ENCODE results near the gene SIN3A.
"Not testable (repeated sequence)": the region's sequence is repeated elsewhere in the genome, so short reads cannot be mapped to it uniquely, and the experiment has no call there.

Gene SIN3A

GRCh38 chr15:75357976-75358673 is 93.4 kb downstream of the SIN3A start:
- DNase-seq (ENCODE audit: low read depth in 1 of 2, low spot score in 1 of 2), result no peak

GRCh38 chr15:75356517-75356916 is 95.0 kb downstream of the SIN3A start:
- no peak for DNase-seq (ENCODE audit: low read depth in 1 of 2, low spot score in 1 of 2)

- DNase-seq (ENCODE audit: low read depth in 1 of 2, low spot score in 1 of 2), result no peak
Observed at GRCh38 chr15:75356006-75356405, 95.5 kb downstream of the SIN3A start.

GRCh38 chr15:75355369-75355768 is 96.1 kb downstream of the SIN3A start:
- no peak for DNase-seq (ENCODE audit: low read depth in 1 of 2, low spot score in 1 of 2)

GRCh38 chr15:75354454-75354853 is 97.0 kb downstream of the SIN3A start:
- DNase-seq (ENCODE audit: low read depth in 1 of 2, low spot score in 1 of 2), result no peak

- DNase-seq (ENCODE audit: low read depth in 1 of 2, low spot score in 1 of 2), result no peak
Observed at GRCh38 chr15:75353604-75354003, 97.9 kb downstream of the SIN3A start.

GRCh38 chr15:75352186-75353080 is 99.1 kb downstream of the SIN3A start:
- DNase-seq (ENCODE audit: low read depth in 1 of 2, low spot score in 1 of 2), result no peak

GRCh38 chr15:75350601-75351361 is 100.7 kb downstream of the SIN3A start:
- no peak for DNase-seq (ENCODE audit: low read depth in 1 of 2, low spot score in 1 of 2)

GRCh38 chr15:75349851-75350588 is 101.5 kb downstream of the SIN3A start:
- DNase-seq (ENCODE audit: low read depth in 1 of 2, low spot score in 1 of 2), result peak in 1 of 2 donors; percentile 33

- not testable (repeated sequence) for DNase-seq (ENCODE audit: low read depth in 1 of 2, low spot score in 1 of 2)
Observed at GRCh38 chr15:75349351-75349669, 102.2 kb downstream of the SIN3A start.

- no peak for DNase-seq (ENCODE audit: low read depth in 1 of 2, low spot score in 1 of 2)
Observed at GRCh38 chr15:75348562-75349350, 102.7 kb downstream of the SIN3A start.

- DNase-seq (ENCODE audit: low read depth in 1 of 2, low spot score in 1 of 2), result no peak
Observed at GRCh38 chr15:75348034-75348561, 103.4 kb downstream of the SIN3A start.

- DNase-seq (ENCODE audit: low read depth in 1 of 2, low spot score in 1 of 2), result peak; percentile 33 to 34
Observed at GRCh38 chr15:75347222-75348033, 104.1 kb downstream of the SIN3A start.

- no peak for DNase-seq (ENCODE audit: low read depth in 1 of 2, low spot score in 1 of 2)
Observed at GRCh38 chr15:75346796-75347221, 104.7 kb downstream of the SIN3A start, which contains the start of gene NEIL1. Gene NEIL1, plus strand, starts transcription at chr15:75347039. Its CDS starts 1,867 bp downstream, at chr15:75348906.

- DNase-seq (ENCODE audit: low read depth in 1 of 2, low spot score in 1 of 2), result not testable (repeated sequence)
Observed at GRCh38 chr15:75343953-75344352, 107.5 kb downstream of the SIN3A start.

- no peak for DNase-seq (ENCODE audit: low read depth in 1 of 2, low spot score in 1 of 2)
Observed at GRCh38 chr15:75342221-75342620, 109.3 kb downstream of the SIN3A start.

GRCh38 chr15:75339531-75340240 is 111.8 kb downstream of the SIN3A start:
- DNase-seq (ENCODE audit: low read depth in 1 of 2, low spot score in 1 of 2), result no peak

- DNase-seq (ENCODE audit: low read depth in 1 of 2, low spot score in 1 of 2), result no peak
Observed at GRCh38 chr15:75338661-75339240, 112.7 kb downstream of the SIN3A start.

Data from activated CD4-positive, alpha-beta T cell treated with anti-CD3 and anti-CD28 coated beads, Interleukin-2, amount 50 U/mL, for 24 hours (primary cell).